Stimulated activated CD8-positive, alpha-beta memory T cell treated with anti-CD3 and anti-CD28 coated beads, Interleukin-15, amount 100 ng/mL, for 4 hours (primary cell): ENCODE measurements around the gene SELENOH.
A peak's percentile ranks its signal among the peaks of the same experiment; 100 is the strongest.
"Not testable (repeated sequence)": the region's sequence is repeated elsewhere in the genome, so short reads cannot be mapped to it uniquely, and the experiment has no call there.

ENCODE experiments used
- DNase-seq, 2 donors: peaks; one replicate each; pipeline ENCODE4 v3.0.0-alpha.2; 2020; ENCODE audit warnings: low read depth in 2 of 2

Gene SELENOH

GRCh38 chr11:57741132-57742086 lies at the start of gene SELENOH:
TSS of gene SELENOH (plus strand) at chr11:57741491. CDS start at chr11:57741596, 105 bp downstream.
- peak; percentile 84 to 89 for DNase-seq

- DNase-seq, result no peak
Observed at GRCh38 chr11:57698843-57699365, 42.4 kb upstream of the SELENOH start.

GRCh38 chr11:57699813-57700212 lies 41.5 kb upstream of the SELENOH start:
- DNase-seq, result no peak

DNA sequence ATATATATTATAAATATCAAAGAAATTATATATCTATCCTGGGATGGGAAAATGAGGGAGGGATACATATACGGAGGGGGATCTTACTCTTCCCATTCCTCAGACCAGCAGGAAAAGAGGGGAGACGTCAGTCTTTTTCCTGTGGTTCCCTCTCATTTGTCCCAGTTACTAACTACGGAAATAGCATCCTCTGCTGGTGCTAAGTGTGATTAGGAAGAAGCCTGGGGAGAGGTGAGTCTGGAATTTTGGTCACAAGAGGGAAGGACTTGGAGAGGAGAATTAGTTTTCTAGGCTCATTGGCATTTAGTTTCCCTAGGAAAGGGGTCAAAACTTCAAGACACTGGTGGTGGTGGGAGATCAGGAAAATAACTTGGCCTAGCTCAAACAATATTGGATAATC lies 40.9 kb upstream of the SELENOH start:
- no peak for DNase-seq

GRCh38 chr11:57703341-57703740 lies 38.0 kb upstream of the SELENOH start:
- DNase-seq, result no peak

GRCh38 chr11:57704932-57705331 lies 36.4 kb upstream of the SELENOH start:
- DNase-seq, result no peak

DNA sequence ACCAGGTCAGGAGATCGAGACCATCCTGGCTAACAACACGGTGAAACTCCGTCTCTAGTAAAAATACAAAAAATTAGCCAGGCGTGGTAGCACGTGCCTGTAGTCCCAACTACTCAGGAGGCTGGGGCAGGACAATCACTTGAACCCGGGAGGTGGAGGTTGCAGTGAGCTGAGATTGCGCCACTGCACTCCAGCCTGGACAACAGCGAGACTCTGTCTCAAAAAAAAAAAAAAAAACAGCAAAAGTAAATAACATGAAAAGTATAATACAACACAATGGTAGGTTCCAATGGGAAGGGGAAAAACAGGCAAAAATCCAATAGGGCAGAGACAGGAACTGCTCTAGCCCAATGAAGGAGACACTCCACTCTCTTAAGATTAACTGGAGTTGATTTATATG lies 35.9 kb upstream of the SELENOH start:
- not testable (repeated sequence) for DNase-seq

DNA sequence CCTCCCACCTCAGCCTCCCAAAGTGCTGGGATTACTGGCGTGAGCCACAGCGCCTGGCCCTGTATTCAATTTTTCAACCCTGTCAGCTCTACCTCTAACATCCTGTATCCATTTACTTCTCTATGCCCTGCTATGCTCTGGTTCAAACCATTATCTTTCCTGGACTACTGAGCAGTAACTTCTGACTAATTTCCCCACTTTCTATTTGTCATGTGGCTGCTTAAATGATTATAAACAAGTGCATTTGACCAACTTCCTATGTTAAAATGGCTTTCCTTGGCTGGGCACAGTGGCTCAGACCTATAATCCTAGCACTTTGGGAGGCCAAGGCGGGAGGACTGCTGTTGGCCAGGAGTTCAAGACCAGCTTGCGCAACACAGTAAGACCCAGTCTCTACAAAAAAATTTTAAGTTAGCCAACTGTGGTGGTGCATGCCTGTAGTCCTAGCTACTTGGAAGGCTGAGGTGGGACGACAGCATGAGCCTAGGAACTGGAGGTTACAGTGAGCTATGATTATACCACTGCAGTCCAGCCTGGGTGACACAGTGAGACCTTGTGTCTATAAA lies 31.4 kb upstream of the SELENOH start:
- no peak for DNase-seq

DNA sequence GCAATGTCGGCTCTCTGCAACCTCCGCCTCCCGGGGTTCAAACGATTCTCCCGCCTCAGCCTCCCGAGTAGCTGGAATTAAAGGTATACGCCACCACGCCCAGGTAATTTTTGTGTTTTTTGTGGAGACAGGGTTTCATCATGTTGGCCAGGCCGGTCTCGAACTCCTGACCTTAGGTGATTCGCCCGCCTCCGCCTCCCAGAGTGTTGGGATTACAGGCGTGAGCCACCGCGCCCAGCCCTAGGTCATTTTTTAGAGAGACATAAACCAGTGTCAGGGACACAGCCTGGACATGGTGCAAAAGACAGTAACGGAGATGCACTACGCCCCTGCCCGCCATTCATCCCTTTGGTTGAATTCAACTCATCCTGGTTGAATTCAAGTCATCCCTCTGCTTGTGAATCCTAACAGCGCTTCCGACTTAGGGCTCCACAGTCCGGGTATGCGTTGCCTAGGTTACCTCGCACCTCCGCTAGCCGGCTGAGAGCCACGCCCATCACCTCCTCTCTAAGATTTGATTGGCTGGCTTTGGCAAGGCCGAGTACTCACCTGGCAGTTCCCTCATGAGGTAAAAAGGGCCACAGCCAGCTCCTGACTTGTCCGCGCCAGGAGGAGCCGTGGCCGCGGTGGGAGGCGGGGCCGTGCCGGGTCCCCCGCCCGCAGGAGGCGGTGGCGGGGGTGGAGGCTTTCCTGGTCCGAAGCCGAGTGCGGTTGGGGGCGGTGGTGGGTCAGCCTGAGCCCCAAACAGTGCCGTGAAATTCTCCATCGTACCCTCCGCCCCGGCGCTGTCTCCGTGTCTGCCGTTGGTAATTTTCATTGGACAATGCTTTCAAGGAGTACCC lies 29.7 kb upstream of the SELENOH start, which contains the start of gene MED19:
Gene MED19 (minus strand): TSS at position 802 of the 842 bp plus-strand sequence. CDS start 36 bp downstream, at position 766.
- DNase-seq, result peak; percentile 43 to 66

GRCh38 chr11:57712256-57713150 lies 28.8 kb upstream of the SELENOH start, which contains the start of gene TMX2:
TSS of gene TMX2 (plus strand) at chr11:57712593. CDS start at chr11:57712619, 26 bp downstream.
- peak; percentile 73 to 82 for DNase-seq

DNA sequence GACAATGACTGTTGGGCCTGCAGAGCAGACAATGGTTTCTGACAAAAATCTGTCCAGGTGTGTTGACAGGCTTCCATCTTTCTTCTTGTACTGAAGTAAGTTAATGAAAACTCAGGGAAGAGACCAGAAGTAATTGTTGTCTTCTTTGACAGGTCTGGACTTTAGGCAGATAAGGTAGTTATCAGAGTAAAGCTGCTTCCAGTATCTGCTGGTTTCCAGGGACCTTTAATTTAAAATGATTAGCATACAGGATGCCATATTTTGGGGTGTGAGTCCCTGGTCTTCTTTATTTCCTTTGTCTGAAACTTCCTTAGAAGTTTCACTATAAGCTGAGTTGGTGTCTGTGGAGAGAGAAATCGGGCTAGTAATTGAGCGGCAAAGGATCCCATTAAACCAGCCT lies 27.5 kb upstream of the SELENOH start:
- DNase-seq, result no peak

GRCh38 chr11:57716726-57717125 lies 24.6 kb upstream of the SELENOH start:
- DNase-seq, result not testable (repeated sequence)

DNA sequence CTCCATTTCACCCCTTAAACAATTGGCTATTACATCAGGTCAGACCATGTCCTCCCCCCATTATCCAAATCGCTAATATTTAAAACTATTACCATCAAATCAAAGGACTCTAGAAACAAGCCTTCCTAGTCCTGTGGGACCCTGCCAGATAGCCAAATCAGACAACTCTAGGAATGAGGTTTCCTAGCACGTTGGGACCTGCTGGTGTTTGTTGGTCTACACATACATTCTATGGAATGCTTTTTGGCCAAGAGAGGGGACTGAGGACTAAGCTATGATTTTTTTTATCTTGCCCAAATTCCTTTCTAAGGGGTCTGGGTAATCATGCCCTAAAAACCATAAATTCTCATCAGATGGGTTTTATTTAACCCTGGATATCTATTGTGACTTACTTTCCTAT lies 14.1 kb upstream of the SELENOH start:
- DNase-seq, result no peak

DNA sequence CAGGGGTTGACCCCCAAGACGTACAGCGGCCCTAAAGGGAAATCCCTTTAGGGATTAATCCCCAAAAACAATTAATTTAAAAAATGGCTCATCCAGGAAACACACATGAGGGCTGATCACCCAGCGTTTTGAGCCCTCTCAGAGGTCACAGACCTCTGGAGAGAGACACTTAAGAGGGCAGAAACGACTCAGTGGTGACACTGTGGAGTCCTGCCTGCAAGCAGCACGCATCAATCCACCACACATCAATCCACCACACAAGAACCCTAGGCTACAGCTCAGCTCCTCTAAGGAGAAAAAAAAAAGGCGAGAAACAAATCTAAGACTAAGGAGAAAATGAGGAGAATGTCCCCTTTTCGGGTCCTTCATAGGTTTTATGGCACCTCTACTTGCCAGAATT lies 12.5 kb upstream of the SELENOH start:
- DNase-seq, result no peak

DNA sequence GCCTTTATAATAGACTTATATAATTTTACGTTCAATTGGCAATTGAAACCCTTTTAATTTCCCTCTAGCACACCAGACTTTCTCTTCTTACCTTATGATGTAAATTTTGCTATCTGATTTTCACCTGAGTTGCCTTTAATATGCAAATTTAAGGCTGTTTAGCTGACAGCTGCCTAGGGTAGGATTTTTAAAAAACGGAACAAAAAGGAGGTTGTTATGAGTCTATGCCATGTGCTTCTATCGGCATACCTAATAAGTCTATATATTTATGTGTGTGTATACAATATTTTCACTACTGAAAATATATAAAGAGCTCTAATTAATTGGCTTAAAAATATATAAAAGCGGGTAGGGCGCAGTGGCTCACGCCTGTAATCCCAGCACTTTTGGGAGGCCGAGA lies 11.8 kb upstream of the SELENOH start:
- no peak for DNase-seq

DNA sequence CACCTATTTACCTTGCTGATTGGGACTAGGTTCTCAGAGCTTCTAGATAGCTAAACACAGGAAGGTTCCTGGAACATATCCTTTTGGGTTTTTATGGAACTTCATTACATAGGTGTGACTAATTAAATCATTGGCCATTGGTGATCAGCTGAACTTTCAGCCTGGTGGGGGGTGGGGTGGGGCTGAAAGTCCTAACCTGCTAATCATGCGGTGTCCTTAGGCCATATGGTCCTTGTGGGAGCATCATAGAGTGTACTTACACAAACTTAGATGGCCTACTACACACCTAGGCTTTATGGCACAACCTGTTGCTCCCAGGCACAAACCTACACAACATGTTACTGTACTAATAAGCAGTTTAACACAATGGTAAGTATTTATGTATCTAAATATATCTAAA lies 8.6 kb upstream of the SELENOH start:
- DNase-seq, result no peak

GRCh38 chr11:57735619-57736298 lies 5.5 kb upstream of the SELENOH start:
- DNase-seq, result no peak

DNA sequence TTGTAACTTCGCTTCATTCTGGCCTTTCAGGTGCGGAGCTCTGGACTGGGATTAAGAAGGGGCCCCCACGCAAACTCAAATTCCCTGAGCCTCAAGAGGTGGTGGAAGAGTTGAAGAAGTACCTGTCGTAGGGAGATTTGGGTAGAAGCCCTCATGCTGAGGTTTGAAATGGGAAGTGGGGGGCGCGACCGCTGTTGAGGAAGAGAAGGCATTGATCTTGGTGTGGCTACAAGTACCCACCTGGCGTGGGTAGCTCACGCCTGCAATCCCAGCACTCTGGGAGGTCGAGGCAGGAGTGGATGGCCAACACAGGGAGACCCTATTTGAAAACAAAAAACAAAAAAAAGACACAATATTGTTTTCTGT lies 779 bp downstream of the SELENOH start:
- no peak for DNase-seq

DNA sequence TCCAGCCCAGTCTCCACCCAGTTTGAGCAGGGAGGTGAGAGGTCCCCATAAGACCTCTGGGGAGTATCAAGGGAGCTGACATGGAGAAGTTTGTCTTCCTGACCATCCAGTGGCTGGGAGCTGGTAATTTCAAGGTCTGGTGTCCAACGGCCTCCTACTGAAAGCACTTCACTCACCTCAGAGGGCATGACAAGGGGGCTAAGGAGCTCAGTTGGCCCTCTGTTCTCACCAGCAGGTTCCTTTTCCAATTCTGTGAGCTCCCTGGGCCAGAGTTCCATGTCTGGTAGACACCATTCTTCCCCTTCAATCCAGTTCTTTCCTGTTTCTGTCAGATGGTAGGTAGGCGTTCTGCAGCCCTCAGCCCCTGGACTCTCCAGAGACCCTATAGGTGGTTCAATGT lies 3.1 kb downstream of the SELENOH start:
- no peak for DNase-seq

- no peak for DNase-seq
Observed at GRCh38 chr11:57745206-57745605, 3.9 kb downstream of the SELENOH start.
